ENCODE data around the gene FOXP1.

Gene FOXP1

DNA sequence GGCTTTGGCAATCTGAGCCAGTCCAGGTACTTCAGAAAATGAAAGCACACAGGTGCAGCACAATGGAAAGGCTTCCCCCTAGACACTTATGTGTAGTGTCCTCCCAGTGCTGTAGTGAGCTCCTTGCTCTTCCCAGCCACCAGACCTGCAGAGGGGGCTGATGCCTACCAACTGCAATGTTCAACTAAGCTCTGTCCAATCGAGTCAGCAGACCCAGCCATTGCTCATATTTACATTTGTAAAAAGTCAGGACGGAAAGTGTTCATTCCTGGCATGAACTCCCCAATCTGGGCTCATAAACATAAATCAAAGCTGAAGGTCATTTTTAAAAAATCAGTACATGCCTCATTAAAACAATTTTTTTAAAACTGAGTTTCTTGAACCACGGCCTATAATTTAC lies 73.0 kb downstream of the FOXP1 start:
- no peak for DNase-seq (ENCODE audit: low read depth, low spot score)

DNA sequence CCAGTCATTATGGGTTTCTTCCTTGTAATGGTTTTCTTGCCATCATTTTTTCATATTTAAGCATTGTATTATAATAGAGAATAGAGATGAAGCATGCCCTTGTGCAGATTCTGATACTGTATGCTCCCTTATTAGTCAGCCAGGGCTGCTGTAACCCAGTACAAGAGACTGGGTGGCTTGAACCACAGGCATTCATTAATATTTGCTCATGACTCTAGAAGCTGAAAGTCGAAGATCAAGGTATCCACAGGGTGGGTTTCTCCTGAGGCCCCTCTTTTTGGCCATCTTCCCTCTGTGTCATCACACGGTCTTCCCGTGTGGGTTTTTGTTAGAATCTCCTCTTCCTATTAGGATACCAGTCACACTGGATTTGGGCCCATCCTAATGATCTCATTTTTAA lies 74.5 kb downstream of the FOXP1 start:
- no peak for DNase-seq (ENCODE audit: low read depth, low spot score)

DNA sequence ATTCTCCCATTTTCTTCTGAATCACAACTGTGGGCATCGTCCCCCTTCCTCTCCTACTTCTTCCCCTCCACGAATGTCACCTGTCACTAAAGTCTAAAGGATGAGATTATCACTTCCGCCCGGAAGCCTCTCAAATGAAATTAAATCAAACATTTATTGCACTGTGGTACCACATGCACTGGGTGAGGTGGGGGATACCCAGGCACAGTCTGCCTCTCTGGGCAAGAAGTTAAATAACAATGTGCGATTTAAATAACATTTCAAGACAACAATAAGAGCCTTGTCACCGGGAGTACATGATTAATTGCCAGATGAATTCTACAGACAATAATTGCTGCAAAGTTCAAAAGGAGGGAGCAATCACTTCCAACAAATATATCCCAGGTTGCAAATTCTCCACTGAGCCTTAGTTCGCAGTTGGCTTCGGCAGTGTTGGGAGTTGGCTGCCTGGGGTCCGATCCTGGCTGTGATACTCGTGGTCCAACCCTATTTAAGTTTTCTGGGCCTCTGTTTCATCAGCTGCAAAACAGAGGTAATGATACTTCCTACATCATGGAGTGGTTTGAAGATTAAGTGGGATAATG lies 77.7 kb downstream of the FOXP1 start:
- DNase-seq (ENCODE audit: low read depth, low spot score) = no peak

DNA sequence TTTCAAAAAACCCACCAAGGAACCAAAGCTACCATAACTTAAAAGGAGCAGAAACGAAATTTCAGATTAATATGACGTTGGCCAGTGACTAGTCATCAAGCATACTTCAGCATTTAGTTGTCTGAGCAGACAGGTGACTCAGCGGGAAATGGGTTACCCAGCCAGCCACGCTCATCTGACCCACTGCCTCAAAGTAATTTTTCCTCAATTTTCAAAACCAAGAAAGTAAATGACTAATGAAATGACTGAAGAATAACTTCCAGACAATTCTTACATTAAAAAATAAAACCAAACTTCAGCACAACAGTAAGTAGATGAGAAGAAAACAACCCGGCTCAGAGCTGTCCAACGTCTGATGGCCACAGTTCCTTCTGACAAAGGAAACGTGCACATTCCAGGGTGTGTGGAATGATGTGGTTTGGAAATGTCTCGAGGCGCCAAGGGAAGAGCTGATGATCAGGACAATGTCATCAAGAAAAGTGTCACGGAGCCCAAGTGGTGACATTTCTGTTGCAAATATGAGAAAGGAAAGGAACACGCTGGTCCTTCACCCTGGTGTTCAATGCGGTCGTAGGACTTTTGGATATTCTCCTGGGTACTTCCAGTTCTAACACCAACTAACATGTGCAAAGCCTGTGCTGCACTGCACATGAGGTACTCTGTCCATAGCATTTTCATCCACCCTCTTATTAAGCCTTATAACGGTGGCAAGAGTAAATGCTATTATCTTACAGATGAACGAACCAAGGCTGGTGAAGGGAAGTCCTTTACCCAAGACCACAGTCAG lies 79.1 kb downstream of the FOXP1 start:
- no peak for DNase-seq (ENCODE audit: low read depth, low spot score)

DNA sequence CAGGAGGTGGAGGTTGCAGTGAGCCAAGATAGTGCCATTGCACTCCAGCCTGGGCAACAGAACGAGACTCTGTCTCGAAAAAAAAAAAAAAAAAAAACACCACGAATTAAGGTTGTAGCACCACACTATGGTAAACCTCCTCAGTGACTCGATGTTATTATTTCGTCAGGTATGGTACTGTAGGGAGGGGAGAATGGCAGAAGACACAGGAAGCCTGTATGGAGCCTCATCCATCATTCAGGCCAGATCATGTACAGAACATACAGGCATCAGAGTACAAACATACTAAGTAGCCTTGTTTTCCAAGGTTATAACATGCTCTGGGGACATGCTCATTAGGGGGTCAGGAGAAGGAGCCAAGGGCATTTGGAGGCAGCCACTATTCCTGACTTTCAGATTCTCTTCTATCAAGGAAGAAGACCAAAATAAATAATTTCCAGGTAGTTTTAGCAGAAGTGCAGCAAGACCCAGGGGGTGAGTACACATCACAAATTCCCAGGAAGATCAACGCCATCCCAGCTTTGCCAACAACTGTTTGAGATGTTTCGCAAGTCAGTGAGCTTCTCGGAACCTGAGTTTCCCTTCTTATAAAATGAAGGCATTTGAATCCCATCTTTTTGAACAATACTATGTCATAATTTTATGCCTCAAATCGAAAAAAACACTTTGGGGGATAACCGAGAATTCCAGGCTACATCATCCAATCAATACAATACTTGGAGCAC lies 79.8 kb downstream of the FOXP1 start:
- no peak for DNase-seq (ENCODE audit: low read depth, low spot score)

DNA sequence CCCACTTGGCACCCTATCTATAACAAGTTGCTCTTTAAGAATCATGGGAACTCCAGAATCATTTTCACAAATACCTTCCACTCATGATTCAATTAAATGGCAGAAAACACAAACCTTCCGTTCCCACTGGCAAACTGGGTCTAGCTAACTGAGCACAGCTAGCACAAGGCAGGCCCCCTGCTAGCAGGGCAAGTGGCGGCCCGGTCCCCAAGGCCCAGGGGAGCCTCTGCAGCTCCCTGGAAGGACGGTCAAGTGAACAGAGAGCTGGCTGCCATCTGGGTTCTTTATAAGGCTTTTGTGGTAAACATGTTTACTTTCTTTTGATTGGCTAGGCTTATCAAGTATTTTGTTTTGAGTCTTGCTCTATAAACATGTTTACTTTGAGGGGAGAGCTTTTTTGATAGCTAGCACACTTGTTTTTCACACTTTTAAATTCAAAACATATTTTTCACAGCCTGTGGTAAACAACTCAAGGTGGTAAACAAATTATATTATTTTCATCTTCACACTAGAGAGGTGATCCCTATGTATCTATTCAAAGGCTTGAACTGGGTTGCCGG lies 81.4 kb downstream of the FOXP1 start:
- no peak for DNase-seq (ENCODE audit: low read depth, low spot score)

DNA sequence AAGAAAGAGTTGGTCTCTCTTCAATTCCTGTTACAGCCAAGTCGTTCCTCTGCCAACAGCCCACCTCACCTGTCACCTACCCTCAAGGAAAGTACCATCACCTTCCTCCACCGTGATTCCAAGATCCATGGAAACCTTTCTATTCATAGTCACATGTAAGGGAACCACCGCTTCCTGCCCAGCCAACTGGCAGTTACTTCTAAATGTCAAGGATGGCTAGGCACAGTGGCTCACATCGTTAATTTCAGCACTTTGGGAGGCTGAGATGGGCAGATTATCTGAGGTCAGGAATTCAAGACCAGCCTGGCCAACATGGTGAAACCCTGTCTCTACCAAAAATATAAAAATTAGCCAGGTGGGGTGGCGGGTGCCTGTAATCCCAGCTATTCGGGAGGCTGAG lies 82.8 kb downstream of the FOXP1 start:
- DNase-seq (ENCODE audit: low read depth, low spot score) = no peak

DNA sequence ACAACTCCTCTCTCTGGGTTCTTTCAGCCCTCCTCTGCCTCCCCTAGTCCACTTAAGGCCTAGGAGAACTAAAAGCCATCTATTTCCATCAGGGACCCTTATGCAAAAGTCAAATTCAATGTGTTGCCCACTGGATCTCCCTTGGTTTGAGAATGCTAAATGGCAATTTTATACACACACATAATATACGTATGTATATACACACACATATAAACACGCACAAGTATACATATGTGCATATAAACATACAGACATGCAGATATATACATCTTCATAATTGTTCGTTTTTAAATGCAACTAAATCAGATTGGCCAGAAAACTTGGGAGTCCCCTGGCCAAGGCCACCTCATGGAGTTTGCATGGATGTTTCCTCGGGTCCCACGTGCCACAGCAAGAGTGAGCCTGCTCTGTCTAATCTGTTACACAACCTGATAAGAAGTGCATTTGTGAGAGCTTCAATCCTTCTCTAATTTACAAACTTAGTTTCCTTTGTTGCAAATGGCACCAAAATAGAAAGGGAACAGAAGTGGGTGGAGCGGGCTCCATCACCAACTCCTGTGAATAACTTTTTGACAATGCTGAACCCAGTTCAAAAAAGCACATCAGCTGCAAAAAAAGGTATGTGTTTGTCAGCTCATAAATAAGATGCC lies 84.2 kb downstream of the FOXP1 start:
- DNase-seq (ENCODE audit: low read depth, low spot score) = no peak

DNA sequence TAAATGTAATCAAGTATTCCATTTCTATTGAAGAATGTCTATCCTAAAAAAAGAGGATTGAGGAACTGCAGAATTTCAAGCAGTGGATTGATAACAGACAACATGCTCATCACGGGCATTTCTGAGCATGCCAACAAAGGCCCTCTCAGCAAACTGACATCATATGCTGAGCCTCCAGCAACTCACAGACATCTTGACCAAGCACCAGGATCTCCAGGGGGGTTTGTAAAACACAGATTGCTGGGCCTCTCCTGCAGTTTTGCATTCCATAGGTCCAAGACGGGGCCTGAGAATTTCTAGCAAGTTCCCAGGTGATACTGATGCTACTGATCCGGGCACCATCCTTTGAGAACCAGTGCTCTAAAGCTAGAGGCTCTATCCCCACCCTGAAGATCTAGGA lies 85.0 kb downstream of the FOXP1 start:
- no peak for DNase-seq (ENCODE audit: low read depth, low spot score)

DNA sequence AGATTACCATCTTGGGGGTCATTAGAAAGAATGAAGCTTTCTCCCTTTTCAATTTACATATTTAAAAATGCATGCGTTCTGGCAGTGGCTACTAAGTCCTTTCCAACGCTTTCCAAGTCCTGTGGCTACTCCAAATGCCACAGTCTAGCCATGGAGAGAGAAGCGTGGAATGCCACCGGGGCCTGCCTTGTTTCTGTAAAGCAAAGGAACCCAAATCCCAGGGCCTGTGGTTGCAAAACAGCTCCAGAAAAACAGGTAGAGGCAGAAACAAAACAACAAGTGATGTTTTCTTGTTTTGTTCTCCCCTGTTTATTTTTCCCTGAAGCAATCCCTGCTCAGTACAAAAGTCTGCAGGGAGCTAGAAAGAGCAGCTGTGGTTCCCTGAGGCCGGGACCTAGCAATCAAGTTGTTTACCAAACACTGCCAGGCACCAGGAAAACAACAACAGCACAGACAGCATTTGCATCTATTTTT lies 85.5 kb downstream of the FOXP1 start:
- no peak for DNase-seq (ENCODE audit: low read depth, low spot score)

DNA sequence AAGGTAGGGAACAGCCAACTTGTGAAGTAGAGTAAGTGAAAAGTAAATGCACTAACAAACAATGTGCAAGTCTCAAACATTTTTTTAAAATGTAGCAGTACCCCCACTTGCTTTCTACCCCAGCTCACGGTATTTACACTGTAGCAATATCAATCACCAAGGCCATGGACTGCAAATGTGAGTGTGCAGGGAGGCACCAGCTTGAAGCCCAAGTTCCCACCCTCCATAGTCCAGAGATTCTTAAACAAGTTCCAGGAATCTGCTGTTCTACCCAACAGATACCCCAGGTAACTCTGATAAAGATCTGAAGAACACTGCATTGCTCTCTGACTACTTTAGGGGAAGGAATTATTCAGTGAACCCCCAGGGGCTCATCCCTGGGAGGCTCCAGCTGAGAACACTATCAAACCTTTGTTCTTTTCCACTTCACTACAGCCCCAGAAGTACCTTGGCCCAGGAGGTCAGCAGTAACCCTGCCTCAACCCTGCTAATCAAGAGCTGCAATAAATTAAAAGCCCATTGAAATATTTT lies 86.1 kb downstream of the FOXP1 start:
- no peak for DNase-seq (ENCODE audit: low read depth, low spot score)

DNA sequence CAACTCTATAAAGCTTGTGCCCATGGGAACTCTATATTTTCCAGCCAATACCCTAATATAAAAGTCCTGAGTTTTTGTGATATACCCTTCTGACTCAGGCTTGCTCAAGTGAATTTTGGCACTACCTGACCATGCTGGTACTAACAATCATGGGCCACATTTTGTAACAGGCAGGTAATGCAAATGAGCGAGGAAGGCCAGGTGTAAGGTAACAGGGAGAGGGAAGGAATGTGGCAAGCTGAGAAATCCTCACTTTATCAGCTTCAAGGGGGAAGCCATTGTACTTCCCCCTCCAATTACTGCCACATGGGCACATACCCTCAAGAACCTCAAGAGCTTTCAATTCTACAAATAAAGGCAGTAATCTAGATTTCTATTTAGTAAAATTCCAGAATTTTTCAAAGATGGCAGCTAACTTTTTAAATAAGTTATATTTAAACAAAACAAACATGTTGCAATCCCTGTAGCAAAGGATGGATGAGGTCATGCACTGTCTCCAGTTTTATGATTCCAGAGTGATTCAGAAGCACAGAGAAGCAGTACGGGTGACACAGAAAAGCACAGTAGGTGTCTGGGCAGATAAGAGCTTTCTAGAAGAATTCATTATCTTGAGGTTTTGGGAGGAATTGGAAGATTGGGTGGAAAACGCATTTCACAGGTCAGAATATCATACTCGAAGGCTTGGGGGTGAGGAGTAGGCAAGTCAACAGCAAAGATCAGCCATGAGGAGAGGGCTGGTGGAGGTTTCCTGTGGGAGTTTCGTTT lies 87.6 kb downstream of the FOXP1 start:
- DNase-seq (ENCODE audit: low read depth, low spot score) = no peak

DNA sequence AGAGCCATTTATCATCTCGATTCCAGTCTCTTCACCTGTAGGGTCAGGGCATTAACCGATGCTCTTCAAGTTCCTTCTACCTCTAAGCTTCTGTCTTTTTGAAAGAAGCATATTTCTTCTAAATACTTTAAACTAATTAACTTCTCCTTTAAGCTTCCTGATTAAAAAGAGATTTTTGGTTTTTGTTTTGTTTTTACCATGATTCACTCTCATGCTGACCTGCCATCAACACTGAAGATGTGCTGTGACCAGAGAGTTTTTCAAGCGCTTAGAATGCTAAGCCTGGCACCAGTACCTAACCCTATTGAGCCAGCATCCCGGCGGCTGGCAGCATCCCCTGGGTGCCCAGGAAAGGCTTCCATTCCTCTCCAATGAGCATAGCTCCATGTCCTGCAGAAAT lies 89.3 kb downstream of the FOXP1 start:
- no peak for DNase-seq (ENCODE audit: low read depth, low spot score)

DNA sequence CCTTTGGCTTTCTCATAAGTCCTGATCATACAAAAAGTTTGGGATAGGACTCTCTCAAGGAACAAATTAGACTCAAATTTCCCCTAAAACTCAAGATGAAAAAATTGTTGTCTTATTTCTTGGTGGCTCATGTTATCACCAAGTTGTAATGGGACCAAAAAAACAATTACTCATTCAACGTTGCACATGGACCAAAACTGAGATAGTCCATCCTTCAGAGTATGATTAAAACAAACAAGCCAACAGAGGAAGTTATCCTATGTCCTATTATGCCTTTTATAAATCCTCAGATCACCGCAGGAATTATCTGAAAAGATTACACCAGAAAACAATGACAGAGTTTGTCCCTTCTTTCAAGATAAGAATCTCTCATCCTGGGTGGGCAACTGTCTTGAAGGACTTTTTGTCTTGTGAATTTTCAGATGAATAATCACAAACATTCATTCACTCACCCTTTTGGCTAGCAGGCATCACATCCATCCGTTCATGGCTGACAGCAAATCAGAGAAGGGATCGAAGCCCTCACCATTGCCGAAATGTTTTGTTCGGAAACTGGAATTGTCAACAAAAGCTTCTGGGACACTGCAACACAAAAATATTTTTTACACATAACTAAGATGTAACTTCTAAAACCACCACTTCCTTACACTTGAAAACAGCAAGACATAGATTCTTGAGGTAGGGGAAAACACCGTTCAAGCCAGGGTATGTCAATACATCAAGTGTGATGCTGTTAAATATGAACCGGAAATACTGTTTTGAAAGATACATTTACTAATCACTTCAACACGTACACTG lies 90.4 kb downstream of the FOXP1 start:
- no peak for DNase-seq (ENCODE audit: low read depth, low spot score)

DNA sequence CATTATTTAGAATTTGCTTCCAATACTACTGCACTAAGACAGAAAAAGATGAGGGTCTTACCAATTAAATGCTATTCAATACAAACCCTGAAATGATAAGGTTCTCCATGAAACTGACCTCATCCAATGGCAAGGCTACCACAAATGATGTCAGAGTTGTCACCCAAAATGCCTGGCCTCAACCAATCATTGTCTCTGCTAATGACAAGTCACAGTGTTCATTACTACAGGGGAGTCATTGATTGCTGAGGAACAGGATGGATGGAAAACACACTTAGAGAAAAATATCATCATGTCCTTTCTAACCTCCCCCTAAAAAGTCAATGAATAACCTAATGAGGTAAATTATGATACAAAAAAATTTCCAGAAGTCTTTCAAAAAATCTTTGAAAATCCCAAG lies 91.0 kb downstream of the FOXP1 start:
- DNase-seq (ENCODE audit: low read depth, low spot score) = no peak

DNA sequence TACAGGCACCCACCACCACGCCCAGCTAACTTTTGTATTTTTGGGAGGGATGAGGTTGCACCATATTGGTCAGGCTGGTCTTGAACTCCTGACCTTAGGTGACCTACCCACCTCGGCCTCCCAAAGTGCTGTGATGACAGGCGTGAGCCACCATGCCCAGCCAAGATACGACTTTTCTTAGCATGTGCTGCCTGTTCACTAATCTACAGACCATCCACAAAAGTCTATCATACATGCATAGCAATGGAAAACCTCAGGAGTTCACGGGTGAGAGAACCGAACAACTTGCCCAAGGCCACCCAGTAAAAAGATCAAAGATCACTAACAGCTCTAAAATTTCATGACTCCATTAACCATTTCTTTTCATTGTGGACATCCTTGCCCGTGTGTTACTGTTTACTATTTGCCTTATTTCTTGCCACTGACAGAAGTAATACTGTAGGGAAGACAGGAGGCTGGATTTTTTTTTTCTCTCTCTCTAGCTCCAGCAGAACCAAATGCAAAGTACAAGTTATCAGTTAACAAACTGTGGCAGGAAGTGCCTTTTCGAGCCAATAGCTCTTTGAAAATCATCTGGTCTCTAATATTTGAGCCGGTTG lies 92.3 kb downstream of the FOXP1 start:
- DNase-seq (ENCODE audit: low read depth, low spot score) = no peak

DNA sequence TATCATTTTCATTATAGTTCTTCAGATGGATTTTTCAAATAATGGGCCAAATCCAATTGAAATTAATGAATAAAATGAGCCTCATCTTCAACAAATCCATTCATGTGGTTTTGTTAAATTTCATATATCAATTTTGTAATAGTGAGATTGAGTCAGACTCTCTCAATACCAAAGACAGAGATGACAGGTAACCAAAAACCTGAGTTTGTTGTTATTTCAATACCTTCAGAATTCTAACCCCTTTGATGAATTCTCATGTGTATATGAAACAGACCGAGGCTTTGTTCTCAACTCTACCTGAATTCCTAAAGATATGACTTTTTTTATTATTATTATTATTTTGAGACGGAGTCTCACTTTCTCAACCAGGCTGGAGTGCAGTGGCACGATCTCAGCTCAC lies 92.8 kb downstream of the FOXP1 start:
- no peak for DNase-seq (ENCODE audit: low read depth, low spot score)

DNA sequence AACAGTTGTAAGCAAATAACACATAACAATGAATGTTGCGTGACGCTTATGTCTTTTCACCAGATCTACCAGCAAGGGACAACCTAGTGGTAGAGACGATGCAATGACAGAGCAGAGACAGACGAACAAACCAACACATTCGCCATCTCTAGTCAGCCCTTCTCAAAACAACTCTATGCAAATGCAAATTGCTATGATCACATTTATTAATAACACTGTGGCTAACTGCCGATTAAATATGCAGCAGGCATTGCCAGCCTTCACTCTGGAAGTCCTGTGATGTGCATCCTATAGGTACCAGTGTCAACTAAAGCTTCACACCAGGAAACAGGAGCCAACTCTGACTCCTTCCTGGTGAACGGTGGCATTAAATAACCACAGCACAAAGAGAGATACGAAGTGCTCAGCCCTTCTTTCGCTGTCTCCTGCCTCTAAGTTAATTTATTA lies 94.2 kb downstream of the FOXP1 start:
- no peak for DNase-seq (ENCODE audit: low read depth, low spot score)

DNA sequence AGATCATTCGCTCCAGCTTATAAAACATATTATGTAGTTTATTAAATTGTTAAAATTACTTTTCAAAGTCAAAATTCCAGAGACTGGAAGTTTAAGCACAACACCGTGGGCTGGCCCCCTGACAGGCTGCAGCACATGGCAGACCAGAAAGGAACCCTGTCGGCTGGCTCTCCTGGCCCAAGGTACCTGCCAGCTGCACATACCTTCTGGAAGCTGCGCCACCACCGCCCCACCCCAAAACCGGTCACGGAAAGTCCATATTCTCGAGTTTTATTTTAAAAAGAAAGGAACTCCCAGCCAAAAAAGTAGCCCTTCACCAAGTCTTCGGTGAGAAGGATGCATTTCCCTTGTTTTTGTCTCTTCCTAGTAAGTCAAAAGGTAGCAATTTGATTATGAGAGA lies 94.6 kb downstream of the FOXP1 start:
- no peak for DNase-seq (ENCODE audit: low read depth, low spot score)

DNA sequence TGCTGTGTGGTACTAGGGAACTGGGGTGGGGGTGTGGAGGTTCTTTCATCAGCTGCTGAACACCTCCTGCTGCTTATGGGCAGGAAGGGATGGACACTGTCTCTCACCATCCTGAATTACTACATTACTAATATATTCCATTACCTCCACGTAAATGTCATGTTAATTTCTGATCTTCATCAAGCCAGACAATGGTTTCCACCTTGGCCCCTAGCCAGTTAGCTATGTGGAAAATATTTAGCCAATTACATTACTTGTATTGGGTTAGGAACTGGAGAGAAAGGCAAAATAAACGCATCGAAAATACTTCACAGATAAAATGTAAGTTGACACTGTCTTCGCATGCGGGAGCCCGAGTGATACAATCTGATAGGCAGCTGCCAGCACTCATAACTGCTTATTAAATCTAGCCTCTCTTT lies 95.1 kb downstream of the FOXP1 start:
- DNase-seq (ENCODE audit: low read depth, low spot score) = no peak
